HG02588 (cell line): ENCODE measurements around the gene ATP6V0B.

Experiments used
- ATAC-seq: cut with Tn5 transposase; IDR thresholded peaks from one replicate; pipeline ENCODE4 v1.9.1; 2021; ENCODE audit warnings: mild to moderate bottlenecking, moderate library complexity; ENCODE audit not compliant: unreplicated experiment

ATP6V0B gene

DNA sequence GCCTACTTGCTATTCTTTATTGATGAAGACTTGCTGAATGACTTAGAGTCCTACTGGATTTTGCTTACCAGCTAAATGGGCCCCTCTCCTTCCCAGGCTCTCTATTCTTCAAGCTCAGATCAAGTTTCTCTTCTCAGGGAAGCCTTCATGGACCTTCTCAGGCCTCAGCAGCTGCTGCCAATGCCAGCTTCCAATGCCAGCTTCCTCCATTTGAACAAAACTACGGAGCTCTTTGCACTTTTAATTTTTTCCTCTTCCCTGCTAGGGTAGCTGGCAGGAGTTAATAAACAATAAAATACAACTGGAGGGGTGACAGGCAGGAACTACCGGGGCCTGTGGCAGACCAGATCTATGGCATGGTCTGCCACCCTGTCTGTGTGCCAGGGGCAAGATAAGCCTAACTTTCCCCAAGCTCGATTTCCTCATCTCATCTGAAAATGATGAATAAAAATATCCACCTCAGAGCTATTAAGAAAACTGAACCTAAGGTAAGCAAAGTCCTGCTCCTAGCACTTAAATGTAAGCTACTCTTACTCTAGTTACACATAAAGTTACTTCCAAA lies 29.0 kb upstream of the ATP6V0B start:
- ATAC-seq = no peak

DNA sequence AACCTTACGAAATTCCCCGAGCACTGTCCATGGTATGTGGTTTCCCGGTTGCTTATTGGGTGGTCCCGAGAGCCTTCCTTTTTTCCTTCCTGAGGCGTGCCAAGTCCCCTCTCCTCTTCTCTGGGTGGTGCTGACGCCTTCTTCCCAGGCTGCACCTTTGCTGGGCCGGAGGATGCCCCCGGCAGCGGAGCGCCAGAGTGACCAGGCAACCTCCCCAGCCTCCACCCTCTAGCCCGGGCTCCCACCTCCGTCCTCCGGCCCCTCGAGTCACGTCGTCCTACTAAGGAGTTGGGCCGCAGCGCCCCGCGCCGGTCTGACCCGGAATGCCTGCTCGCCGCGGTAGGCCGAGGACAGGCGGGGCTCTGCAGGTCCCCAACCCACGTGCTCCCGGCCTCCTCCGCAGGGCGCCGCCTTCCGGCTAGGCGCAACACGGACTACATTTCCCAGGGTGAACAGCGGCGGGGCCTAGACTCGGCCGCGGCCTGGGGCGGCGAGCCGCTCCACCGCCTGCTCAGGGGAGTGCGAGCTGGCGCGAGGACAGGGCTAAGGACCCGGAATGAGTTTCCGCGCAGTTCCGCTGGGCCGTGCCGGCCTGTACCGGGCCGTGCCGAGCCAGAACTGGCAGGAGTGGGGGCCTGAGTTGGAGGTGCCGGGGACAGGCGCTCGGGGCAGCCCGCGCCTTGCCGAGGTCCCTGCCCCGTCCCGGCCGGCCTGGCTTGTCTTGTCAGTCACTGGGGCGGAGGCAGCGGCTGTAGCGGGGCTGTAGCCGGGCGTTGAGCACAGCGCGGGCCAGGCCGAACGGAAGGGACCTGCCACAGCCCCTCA lies 28.3 kb upstream of the ATP6V0B start, which contains the start of gene IPO13:
Gene IPO13, plus strand, starts transcription at position 715 of the 825 bp plus-strand sequence. CDS start 651 bp downstream, outside the sequence.
- ATAC-seq = peak; percentile 93

- peak; percentile 12 for ATAC-seq
These were observed 27.5 kb upstream of the ATP6V0B start for GRCh38 chr1:43947061-43947873.

DNA sequence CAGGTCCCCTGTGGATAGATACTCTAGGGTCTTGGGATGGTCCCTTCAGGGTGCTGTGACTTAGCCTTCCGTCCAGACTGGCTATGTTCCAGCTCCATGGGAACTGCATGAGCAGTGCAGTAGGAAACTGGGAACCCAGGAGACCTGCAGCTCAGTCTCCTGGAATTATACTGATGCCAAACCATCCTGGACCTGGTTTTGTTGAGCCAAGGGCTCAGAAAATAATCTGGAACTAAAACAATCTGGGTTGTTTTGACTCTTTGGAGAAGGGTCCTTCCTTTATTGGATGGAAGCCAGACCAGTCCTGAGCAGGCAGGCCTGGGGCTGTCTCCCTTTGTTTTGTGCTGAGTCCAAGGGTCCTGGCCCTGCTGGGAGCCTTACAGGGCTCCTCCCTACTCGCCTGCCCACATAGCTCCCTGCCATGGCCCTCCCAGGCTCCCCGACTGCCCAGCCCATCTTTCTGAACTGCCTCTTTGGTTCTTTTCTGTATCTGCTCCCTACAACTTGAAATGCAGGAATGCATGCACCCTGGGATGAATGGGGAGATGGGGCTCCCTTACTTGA lies 26.8 kb upstream of the ATP6V0B start:
- ATAC-seq = no peak

- ATAC-seq = no peak
These were observed 25.1 kb upstream of the ATP6V0B start for GRCh38 chr1:43949678-43950077.

DNA sequence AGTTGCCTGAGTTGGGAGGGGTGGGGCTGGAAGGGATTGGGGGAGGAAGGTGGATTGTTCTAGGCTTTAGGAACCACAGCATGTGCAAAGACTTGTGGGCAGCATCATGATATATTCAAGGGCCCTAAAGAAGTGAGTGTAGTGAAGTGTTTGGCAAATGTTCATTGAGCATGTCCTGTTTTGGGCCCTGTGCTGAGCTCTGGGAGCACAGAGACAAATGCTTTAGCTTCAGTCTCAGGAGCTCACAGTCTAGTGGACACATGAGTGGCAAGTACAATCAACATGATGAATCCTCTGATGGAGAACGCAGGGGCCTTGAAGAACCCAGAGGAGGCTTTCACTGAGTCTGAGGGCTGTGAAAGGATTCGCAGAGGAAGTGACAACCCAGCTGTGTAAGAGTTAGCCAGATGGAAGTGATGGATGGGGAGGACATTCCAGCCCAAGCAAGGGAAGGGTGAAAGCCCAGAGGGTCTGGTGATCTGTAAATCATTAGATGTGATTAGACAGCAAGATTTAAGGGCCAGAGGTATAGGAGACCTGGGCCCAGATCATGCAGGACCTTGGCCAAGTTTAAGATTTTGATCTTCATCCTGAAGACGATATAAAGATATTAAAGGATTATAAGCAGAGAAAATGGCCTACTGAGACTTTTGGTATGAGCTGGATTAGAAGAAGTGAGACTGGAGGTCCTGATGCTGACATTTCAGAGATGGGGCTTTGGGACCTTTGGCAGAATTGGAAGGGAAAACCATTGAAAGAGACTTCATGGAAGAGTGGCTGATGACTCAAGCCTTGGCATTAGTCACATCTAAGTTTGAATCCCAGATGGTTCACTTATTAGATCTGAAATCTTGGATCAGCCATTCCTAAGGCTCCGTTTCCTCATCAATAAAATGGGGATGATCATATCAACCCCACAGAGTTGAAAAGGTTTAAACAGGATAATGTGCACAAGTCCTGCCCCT lies 23.5 kb upstream of the ATP6V0B start:
- no peak for ATAC-seq

GRCh38 chr1:43952731-43953346 lies 21.9 kb upstream of the ATP6V0B start:
- ATAC-seq = no peak

DNA sequence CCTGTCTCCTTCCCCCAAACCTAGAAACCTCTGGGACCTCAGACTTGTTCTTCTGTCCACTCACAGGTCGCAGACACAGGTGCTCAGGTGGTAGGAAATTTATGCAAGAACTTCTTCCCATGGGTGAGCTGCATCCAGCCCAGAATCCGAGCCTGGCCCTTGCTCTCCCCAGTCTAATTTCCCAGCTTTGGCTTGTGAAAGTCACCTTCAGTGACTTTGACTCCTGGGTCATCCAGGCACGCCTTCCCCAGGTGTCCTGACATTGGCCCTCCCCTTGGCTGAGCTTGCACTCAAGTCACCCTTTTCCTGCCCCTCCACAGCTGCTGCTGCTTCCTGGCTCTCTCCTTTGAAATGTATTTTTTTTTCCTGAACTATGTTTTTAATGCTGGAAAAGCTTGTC lies 21.4 kb upstream of the ATP6V0B start:
- no peak for ATAC-seq

DNA sequence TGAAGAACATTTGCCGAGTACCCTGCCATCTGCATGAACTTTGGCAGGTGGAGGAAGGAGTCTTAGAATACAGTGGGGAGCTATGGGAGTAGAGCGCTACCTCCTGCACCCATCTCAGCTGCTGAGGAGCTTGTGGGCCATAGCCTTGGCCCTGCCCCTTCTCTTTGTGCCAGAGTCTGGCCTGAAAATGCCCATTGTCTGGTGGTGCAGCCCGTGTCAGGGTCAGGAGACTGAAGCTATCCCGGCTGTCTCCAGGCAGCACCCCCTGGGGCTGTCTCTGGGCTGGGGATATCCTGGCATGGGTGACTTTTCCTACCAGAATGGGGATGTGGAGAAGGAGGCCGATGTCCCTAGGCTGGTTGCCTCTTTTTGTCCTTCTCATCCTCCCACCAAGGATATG lies 20.7 kb upstream of the ATP6V0B start:
- no peak for ATAC-seq

GRCh38 chr1:43956234-43956633 lies 18.5 kb upstream of the ATP6V0B start:
- no peak for ATAC-seq

DNA sequence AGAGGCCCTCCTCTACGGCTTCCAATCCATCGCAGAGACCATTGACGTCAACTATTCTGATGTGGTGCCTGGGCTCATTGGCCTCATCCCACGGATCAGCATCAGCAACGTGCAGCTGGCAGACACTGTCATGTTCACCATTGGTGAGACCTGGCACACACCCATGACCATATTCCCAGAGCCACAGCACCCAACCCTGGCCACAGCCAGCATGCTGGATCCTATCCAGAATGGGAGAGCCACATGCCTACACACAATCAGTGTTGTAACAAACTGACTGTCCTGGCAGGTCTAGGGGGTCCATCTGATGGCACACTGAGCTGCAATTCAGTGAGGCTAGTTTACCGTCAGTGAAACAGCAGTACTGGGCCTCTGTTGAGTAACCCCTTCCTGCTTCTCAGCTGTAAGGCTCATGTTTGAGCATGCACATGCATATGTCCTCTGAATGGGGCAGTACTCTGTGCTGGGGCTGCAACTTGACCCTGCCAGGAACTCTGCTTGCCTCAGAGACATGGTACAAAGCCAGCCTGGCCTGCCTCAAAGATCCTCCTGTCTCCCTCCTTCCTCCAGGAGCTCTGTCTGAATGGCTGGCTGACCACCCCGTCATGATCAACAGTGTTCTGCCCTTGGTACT lies 17.2 kb upstream of the ATP6V0B start:
- no peak for ATAC-seq

- no peak for ATAC-seq
These were observed 16.2 kb upstream of the ATP6V0B start for GRCh38 chr1:43958351-43959255.

DNA sequence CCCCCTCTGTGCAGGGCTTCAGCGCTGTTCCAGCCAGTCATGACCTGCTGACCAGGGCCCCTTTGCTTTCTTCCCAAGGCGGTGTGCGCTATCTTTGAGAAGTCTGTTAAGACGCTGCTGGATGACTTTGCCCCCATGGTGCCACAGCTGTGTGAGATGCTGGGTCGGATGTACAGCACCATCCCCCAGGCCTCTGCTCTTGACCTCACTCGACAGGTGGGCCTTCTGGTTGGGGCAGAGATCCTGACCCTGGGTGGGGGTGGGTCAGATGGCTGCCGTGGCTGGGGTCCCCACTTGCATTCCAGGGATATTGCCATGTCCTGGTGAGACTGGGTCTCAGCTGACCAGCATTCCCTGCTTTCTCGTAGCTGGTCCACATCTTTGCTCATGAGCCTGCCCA lies 14.0 kb upstream of the ATP6V0B start:
- no peak for ATAC-seq

- no peak for ATAC-seq
These were observed 13.1 kb upstream of the ATP6V0B start for GRCh38 chr1:43961692-43962091.

- no peak for ATAC-seq
These were observed 12.4 kb upstream of the ATP6V0B start for GRCh38 chr1:43962324-43962723.

- ATAC-seq = no peak
These were observed 11.8 kb upstream of the ATP6V0B start for GRCh38 chr1:43963006-43963405.

DNA sequence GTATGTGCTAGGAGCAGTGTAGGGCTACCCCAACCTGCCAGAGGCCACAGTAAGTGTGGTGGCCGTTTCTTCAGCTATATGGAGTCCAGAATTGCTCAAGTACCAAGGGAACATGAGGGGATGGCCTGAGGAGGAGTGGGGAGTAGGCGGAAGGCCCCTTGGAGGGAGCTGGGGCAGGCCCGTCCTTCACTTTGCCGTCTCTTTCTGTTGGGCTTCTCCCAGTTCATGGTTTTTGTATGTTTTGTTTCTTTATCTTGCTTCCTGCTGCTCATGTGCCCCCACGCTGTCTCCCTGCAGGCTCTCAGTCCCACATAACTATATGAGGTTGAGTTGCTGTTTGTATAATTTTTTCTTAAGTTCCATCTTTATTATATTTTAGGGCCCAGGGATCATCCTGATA lies 10.9 kb upstream of the ATP6V0B start:
- no peak for ATAC-seq

DNA sequence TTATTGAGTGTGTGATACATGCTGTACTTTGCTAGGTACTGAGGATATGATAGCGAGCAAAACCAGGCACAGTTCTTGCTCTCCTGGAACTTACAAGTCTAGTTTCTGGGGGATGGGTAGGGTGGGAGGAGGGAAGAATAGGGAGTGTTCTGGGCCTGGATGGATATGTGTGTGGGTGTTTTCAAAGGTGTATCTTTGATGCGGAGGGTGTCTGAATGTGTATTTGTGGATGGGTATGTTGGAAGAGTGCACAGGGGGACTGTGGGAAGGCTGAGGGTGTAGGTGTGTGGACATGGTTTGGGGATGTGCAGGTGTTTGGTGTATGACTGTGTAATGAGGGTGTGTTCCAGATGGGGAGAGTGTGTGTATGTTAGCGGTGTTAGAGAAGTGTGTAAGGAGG lies 9.4 kb upstream of the ATP6V0B start:
- no peak for ATAC-seq
